CD4-positive, alpha-beta T cell treated with Interleukin-17A for 1 hour (primary cell): ENCODE results near the gene TRIAP1.
"Not testable (repeated sequence)": the region's sequence is repeated elsewhere in the genome, so short reads cannot be mapped to it uniquely, and the experiment has no call there.

ENCODE experiments used
- DNase-seq: peaks from one replicate; pipeline ENCODE4 v3.0.0-alpha.2; 2020

TRIAP1 gene

GRCh38 chr12:120445911-120446843, at the start of gene TRIAP1, which contains the start of gene GATC:
TRIAP1 (minus strand) TSS chr12:120446384; CDS start chr12:120446372, 12 bp downstream.
GATC (plus strand) TSS chr12:120446444; CDS start chr12:120446481, 37 bp downstream.
- DNase-seq = peak; percentile 91

- DNase-seq = no peak
Observed at GRCh38 chr12:120495186-120495730, 49.1 kb upstream of the TRIAP1 start.

GRCh38 chr12:120490833-120491512, 44.8 kb upstream of the TRIAP1 start:
- no peak for DNase-seq

GRCh38 chr12:120490325-120490724, 44.1 kb upstream of the TRIAP1 start:
- no peak for DNase-seq

GRCh38 chr12:120489018-120489417, 42.8 kb upstream of the TRIAP1 start:
- no peak for DNase-seq

- DNase-seq = no peak
Observed at GRCh38 chr12:120488057-120488640, 42.0 kb upstream of the TRIAP1 start.

GRCh38 chr12:120487552-120487951, 41.4 kb upstream of the TRIAP1 start:
- not testable (repeated sequence) for DNase-seq

GRCh38 chr12:120485961-120486881, 40.0 kb upstream of the TRIAP1 start:
- DNase-seq = no peak

GRCh38 chr12:120483621-120484020, 37.4 kb upstream of the TRIAP1 start:
- DNase-seq = no peak

- peak; percentile 63 for DNase-seq
Observed at GRCh38 chr12:120481022-120481767, 35.0 kb upstream of the TRIAP1 start.

- no peak for DNase-seq
Observed at GRCh38 chr12:120480211-120480610, 34.0 kb upstream of the TRIAP1 start.

GRCh38 chr12:120479458-120479857, 33.3 kb upstream of the TRIAP1 start:
- no peak for DNase-seq

- DNase-seq = no peak
Observed at GRCh38 chr12:120475643-120476042, 29.5 kb upstream of the TRIAP1 start.

GRCh38 chr12:120474616-120474960, 28.4 kb upstream of the TRIAP1 start:
- no peak for DNase-seq

GRCh38 chr12:120473807-120474615, 27.8 kb upstream of the TRIAP1 start:
- DNase-seq = no peak

- DNase-seq = no peak
Observed at GRCh38 chr12:120472521-120472920, 26.3 kb upstream of the TRIAP1 start.

- DNase-seq = no peak
Observed at GRCh38 chr12:120470150-120470784, 24.1 kb upstream of the TRIAP1 start.

- DNase-seq = peak; percentile 97
Observed at GRCh38 chr12:120469450-120470149, 23.4 kb upstream of the TRIAP1 start, which contains the start of gene SRSF9. SRSF9 (minus strand) TSS chr12:120469748; CDS start chr12:120469609, 139 bp downstream.

GRCh38 chr12:120468821-120469449, 22.8 kb upstream of the TRIAP1 start:
- DNase-seq = peak; percentile 61
